Liver (tissue), 10 donors: ENCODE data around the gene SSX7. TPM values are rescaled to one million over a fixed set of nuclear protein-coding genes. Genes with fewer than 3 reads are reported as not detected.

ENCODE experiments used
- DNase-seq: peaks from one replicate; pipeline ENCODE4 v3.0.0-alpha.2; 2017; ENCODE audit warnings: low spot score
- H3K27ac ChIP-seq, 2 donors: one replicate each; pipeline ENCODE4 v1.7.0; 2013; ENCODE audit warnings: inconsistent platforms in 2 of 2, low read length in 2 of 2, control low read depth in 1 of 2, low read depth in 1 of 2, mild to moderate bottlenecking in 1 of 2
- H3K27me3 ChIP-seq, 4 donors: one replicate each; pipeline versions ENCODE4 v1.6.1 to v1.7.0; 2013; ENCODE audit warnings: low read length in 3 of 4, inconsistent platforms in 1 of 4, mild to moderate bottlenecking in 1 of 4, moderate library complexity in 1 of 4; ENCODE audit not compliant: control insufficient read depth in 4 of 4, insufficient read depth in 4 of 4
- H3K36me3 ChIP-seq, 4 donors: one replicate each; pipeline versions ENCODE4 v1.6.1 to v1.7.0; 2013; ENCODE audit warnings: low read length in 3 of 4, mild to moderate bottlenecking in 3 of 4, low read depth in 1 of 4, moderate library complexity in 1 of 4; ENCODE audit not compliant: control insufficient read depth in 4 of 4, insufficient read depth in 3 of 4
- H3K4me1 ChIP-seq, 4 donors: one replicate each; pipeline versions ENCODE4 v1.6.1 to v1.7.0; 2013; ENCODE audit warnings: low read length in 3 of 4, mild to moderate bottlenecking in 3 of 4, moderate library complexity in 1 of 4; ENCODE audit not compliant: control insufficient read depth in 4 of 4, insufficient read depth in 4 of 4
- H3K4me3 ChIP-seq, 3 donors: one replicate each; pipeline versions ENCODE4 v1.6.1 to v1.7.0; 2013; ENCODE audit warnings: low read length in 3 of 3, control low read depth in 1 of 3, low read depth in 1 of 3, mild to moderate bottlenecking in 1 of 3
- H3K9ac ChIP-seq, 2 donors: one replicate each; pipeline ENCODE4 v1.7.0; 2013; ENCODE audit warnings: low read length in 2 of 2, mild to moderate bottlenecking in 2 of 2, moderate library complexity in 2 of 2, control low read depth in 1 of 2, low read depth in 1 of 2
- H3K9me3 ChIP-seq, 4 donors: one replicate each; pipeline versions ENCODE4 v1.6.1 to v1.7.0; 2013; ENCODE audit warnings: low read length in 3 of 4; ENCODE audit not compliant: control insufficient read depth in 4 of 4
- FOXA2 ChIP-seq: IDR thresholded peaks from 2 replicates; pipeline ENCODE4 v1.6.1; 2016; ENCODE audit warnings: antibody characterized with exemption
- HNF4A ChIP-seq, 2 donors: conservative IDR thresholded peaks; 2 replicates each; pipeline ENCODE4 v1.6.1; 2016; ENCODE audit warnings: antibody characterized with exemption in 2 of 2, mild to moderate bottlenecking in 2 of 2
- JUND ChIP-seq, 2 donors: IDR thresholded peaks; 2 replicates each; pipeline ENCODE4 v1.6.1; 2016; ENCODE audit warnings: antibody characterized with exemption in 2 of 2
- YY1 ChIP-seq: IDR thresholded peaks from 2 replicates; pipeline ENCODE4 v1.6.1; 2016; ENCODE audit warnings: antibody characterized with exemption, mild to moderate bottlenecking
- ZBTB33 ChIP-seq: IDR thresholded peaks from 2 replicates; pipeline ENCODE4 v1.6.1; 2016; ENCODE audit warnings: antibody characterized with exemption
- WGBS: extraction: QIAGEN DNeasy Blood & Tissue Kit; methylation state at CpG from one replicate; pipeline ENCODE4 v1.1.7; 2013; 5-methylcytosine and 5-hydroxymethylcytosine counted together
- polyA plus RNA-seq, 2 donors: library from polyadenylated mRNA; stranded (reverse) in 1 of 2; unstranded in 1 of 2; fragments of 200-250 nt in 1 of 2; fragments of >200 nt in 1 of 2; fragmentation: Nextera tagmentation in 1 of 2; extraction: Ambion mirVana in 1 of 2; gene quantifications; one replicate each; pipeline versions ENCODE4 v1.2.1 to v1.2.3, GENCODE V29; 2013 to 2015
- small RNA-seq: library from RNA; depleted of rRNA; stranded (forward); fragments of <200 nt; gene quantifications from one replicate; pipeline ENCODE3, GENCODE V24; 2014
- total RNA-seq, 2 donors: library from RNA; depleted of rRNA; stranded (reverse); fragments of >200 nt; gene quantifications; one replicate each; pipeline ENCODE4 v1.2.3, GENCODE V29; 2014
- donor health status: healthy.
- donor health status: healthy.
- donor health status: healthy.
- donor health status: healthy.
- donor health status: healthy.

The SSX7 gene
- total and polyA plus RNA-seq, 4 donors = not detected

GRCh38 chrX:52594658-52595057 lies 60.0 kb downstream of the SSX7 start:
- Histone ChIP-seq H3K4me1 (no peaks in the 10 kb centered on the region), H3K9ac (no peak overlapping the region), H3K9me3 (peaks cover 0 to 5% (median 2%) of the 10 kb centered on the region in 4 donors), H3K27ac (no peak overlapping the region), H3K27me3 (peaks cover 0 to 10% (median 0%) of the 10 kb centered on the region in 4 donors), H3K36me3 (no peaks in the 10 kb centered on the region), H3K4me3 (no peak overlapping the region)
- WGBS = 92% methylated on average over 6 of the region's 6 CpGs
- no peak for DNase-seq
- TF ChIP-seq HNF4A (conservative IDR thresholded peaks at IDR 0.05) (no peak), ZBTB33 (no peak), JUND (IDR thresholded peaks at IDR 0.05) (no peak), YY1 (no peak), FOXA2 (no peak)

Small RNA genes within 50 kb of the gene (small RNA-seq; reads per million reads assigned to genes)
- gene AL450023.3 (not detected), gene RNA5SP504 (not detected)

Other genes with a start within 250 kb of the SSX7 start
- gene XAGE1A, start 159.1 kb downstream of the SSX7 start, total RNA-seq = not detected
- not detected for gene XAGE1A, start 159.1 kb downstream of the SSX7 start, polyA plus RNA-seq
- gene XAGE1B, start 137.8 kb downstream of the SSX7 start, total RNA-seq = not detected
- gene XAGE1B, start 137.8 kb downstream of the SSX7 start, polyA plus RNA-seq = not detected
- not detected for gene SSX2, start 52.3 kb upstream of the SSX7 start, total RNA-seq
- gene SSX2, start 52.3 kb upstream of the SSX7 start, polyA plus RNA-seq = not detected
- gene SSX2B, start 96.4 kb upstream of the SSX7 start, total RNA-seq = not detected
- not detected for gene SSX2B, start 96.4 kb upstream of the SSX7 start, polyA plus RNA-seq
- gene SPANXN5, start 142.5 kb upstream of the SSX7 start, total RNA-seq = not detected
- not detected for gene SPANXN5, start 142.5 kb upstream of the SSX7 start, polyA plus RNA-seq
- gene XAGE5, start 156.4 kb upstream of the SSX7 start, total RNA-seq = not detected
- not detected for gene XAGE5, start 156.4 kb upstream of the SSX7 start, polyA plus RNA-seq
- gene XAGE3, start 213.2 kb upstream of the SSX7 start, total RNA-seq = not detected
- under 1 TPM in 1 of 2 donors, not detected in 1; 0.61 TPM for gene XAGE3, start 213.2 kb upstream of the SSX7 start, polyA plus RNA-seq
- 1 to 10 TPM; 3.5 to 8.8 TPM for gene FAM156B, start 242.4 kb upstream of the SSX7 start, total RNA-seq
- gene FAM156B, start 242.4 kb upstream of the SSX7 start, polyA plus RNA-seq = 1 to 10 TPM; 4.2 to 5.2 TPM